ENCODE data around the gene ALDH3A2.

ALDH3A2 gene

DNA sequence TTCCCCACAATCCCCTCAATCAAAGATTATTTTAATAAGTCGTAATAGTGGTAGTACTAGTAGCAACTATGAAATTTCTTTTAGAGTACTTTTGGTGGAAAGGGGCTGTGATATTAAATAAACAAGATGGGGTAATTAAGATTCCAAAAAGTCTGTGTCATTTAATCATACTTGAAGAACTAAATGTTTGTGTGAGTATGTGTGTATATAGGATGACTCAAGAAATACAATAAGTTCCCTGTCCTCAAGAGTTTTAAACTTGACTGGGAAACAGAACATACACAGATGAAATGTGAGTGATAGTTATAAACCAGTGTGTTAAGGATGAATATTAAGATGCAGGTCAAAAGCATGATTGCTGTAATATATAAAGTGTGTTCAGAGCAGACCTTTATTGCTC lies 2.3 kb downstream of the ALDH3A2 start:
- Histone ChIP-seq H3K27me3 (ENCODE audit: insufficient read depth, low read depth) (no peaks in the 10 kb centered on the region), H4K20me1 (ENCODE audit: insufficient read depth) (no peaks in the 10 kb centered on the region), H3K27ac (no peak overlapping the region), H3K4me2 (no peak overlapping the region), H3K9ac (no peak overlapping the region), H3K4me1 (ENCODE audit: low read depth, poor library complexity, severe bottlenecking) (peaks cover 26% of the 10 kb centered on the region), H2AFZ (ENCODE audit: low read depth) (no peak overlapping the region), H3K79me2 (ENCODE audit: insufficient read depth, low read depth) (peaks cover 22% of the 10 kb centered on the region; the same call in 1 of the 2 replicates), H3K4me3 (IDR thresholded peaks at IDR 0.05; ENCODE audit: insufficient read depth, low read depth, low read length) (no peak overlapping the region), H3K36me3 (ENCODE audit: insufficient read depth) (no peaks in the 10 kb centered on the region)
- TF ChIP-seq, protein P1, sequence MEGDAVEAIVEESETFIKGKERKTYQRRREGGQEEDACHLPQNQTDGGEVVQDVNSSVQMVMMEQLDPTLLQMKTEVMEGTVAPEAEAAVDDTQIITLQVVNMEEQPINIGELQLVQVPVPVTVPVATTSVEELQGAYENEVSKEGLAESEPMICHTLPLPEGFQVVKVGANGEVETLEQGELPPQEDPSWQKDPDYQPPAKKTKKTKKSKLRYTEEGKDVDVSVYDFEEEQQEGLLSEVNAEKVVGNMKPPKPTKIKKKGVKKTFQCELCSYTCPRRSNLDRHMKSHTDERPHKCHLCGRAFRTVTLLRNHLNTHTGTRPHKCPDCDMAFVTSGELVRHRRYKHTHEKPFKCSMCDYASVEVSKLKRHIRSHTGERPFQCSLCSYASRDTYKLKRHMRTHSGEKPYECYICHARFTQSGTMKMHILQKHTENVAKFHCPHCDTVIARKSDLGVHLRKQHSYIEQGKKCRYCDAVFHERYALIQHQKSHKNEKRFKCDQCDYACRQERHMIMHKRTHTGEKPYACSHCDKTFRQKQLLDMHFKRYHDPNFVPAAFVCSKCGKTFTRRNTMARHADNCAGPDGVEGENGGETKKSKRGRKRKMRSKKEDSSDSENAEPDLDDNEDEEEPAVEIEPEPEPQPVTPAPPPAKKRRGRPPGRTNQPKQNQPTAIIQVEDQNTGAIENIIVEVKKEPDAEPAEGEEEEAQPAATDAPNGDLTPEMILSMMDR (conservative IDR thresholded peaks at IDR 0.05; ENCODE audit: low read depth, low read length) = no peak

DNA sequence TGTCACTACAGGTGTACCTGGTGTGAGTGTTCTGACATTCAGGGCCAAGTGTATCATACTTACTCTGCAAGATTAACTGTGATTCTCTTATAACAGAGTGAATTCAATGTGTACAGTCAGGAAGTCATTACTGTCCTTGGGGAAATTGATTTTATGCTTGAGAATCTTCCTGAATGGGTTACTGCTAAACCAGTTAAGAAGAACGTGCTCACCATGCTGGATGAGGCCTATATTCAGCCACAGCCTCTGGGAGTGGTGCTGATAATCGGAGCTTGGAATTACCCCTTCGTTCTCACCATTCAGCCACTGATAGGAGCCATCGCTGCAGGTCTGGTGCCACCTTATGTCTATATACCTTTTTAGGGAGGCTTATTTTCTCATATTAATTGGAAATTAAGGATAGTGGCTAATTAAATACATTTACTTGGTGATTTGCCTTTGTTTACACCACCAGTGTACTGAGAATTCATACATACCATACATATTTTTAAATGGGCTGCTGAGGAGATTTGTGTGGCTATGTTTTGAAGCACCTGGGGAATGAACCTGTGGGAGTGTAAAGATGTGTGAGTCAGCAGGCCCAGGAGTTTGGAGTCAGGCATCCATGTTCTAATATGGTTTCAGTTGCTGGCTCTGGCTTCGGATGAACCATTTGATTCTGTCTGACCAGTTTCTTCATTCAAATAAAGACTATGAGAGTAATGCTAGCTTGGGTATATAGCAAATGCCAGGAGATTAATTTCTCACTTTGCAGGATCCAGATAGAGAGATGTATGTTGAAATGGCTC lies 3.1 kb downstream of the ALDH3A2 start:
- Histone ChIP-seq H3K4me3 (IDR thresholded peaks at IDR 0.05; ENCODE audit: insufficient read depth, low read depth, low read length) (no peak overlapping the region), H3K79me2 (ENCODE audit: insufficient read depth, low read depth) (peaks cover 22% of the 10 kb centered on the region; the same call in 1 of the 2 replicates), H3K27me3 (ENCODE audit: insufficient read depth, low read depth) (no peaks in the 10 kb centered on the region), H3K36me3 (ENCODE audit: insufficient read depth) (no peaks in the 10 kb centered on the region), H3K4me1 (ENCODE audit: low read depth, poor library complexity, severe bottlenecking) (peaks cover 18% of the 10 kb centered on the region), H3K27ac (no peak overlapping the region), H3K9ac (no peak overlapping the region), H2AFZ (ENCODE audit: low read depth) (no peak overlapping the region), H4K20me1 (ENCODE audit: insufficient read depth) (no peaks in the 10 kb centered on the region), H3K4me2 (no peak overlapping the region)
- TF ChIP-seq, protein P1 (conservative IDR thresholded peaks at IDR 0.05; ENCODE audit: low read depth, low read length) = no peak

DNA sequence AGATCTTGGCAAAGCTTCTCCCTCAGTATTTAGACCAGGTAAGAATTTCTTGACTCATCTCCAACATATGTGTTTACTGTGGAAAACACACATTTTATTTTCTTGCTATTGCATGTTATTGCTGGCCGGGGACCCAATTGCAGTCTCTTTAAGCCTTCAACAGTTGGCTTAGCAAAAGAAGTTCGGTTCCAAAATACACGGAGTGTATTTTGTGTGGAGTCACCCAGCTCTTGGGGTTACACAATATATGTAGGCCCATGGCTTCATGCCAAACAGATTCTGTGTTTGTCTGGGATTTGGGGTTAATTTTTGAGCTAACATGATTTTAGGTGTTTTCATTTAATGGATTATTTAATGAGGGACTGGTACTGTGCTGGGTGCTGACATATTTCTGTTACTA lies 4.0 kb downstream of the ALDH3A2 start:
- H3K4me2 ChIP-seq = no peak overlapping the region
- H2AFZ ChIP-seq (ENCODE audit: low read depth) = no peak overlapping the region
- no peak overlapping the region for H3K9ac ChIP-seq
- H3K27me3 ChIP-seq (ENCODE audit: insufficient read depth, low read depth) = no peaks in the 10 kb centered on the region
- H3K36me3 ChIP-seq (ENCODE audit: insufficient read depth) = no peaks in the 10 kb centered on the region
- TF ChIP-seq, protein P1 (conservative IDR thresholded peaks at IDR 0.05; ENCODE audit: low read depth, low read length) = no peak
- H3K4me3 ChIP-seq (IDR thresholded peaks at IDR 0.05; ENCODE audit: insufficient read depth, low read depth, low read length) = no peak overlapping the region
- H3K79me2 ChIP-seq (ENCODE audit: insufficient read depth, low read depth) = peaks cover 22% of the 10 kb centered on the region; the same call in 1 of the 2 replicates
- H3K27ac ChIP-seq = no peak overlapping the region
- no peaks in the 10 kb centered on the region for H4K20me1 ChIP-seq (ENCODE audit: insufficient read depth)
- peaks cover 8% of the 10 kb centered on the region for H3K4me1 ChIP-seq (ENCODE audit: low read depth, poor library complexity, severe bottlenecking)

DNA sequence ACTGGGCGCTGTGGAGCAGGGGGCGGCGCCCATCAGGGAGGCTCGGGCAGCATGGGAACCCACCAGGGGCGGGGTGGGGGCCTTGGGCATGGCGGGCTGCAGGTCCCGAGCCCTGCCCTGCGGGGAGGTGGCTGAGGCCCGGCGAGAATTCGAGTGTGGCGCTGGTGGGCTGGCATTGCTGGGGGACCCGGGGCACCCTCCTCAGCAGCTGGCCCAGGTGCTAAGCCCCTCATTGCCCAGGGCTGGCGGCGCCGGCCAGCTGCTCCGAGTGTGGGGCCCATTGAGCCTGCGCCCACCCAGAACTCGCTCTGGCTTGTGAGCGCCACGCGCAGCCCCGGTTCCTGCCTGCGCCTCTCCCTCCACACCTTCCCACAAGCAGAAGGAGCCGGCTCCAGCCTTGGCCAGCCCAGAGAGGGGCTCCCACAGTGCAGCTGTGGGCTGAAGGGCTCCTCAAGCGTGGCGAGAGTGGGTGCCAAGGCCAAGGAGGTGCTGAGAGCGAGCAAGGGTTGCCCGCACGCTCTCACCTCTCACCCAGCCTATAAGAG lies 5.9 kb downstream of the ALDH3A2 start:
- no peaks in the 10 kb centered on the region for H3K27me3 ChIP-seq (ENCODE audit: insufficient read depth, low read depth)
- H3K4me3 ChIP-seq (IDR thresholded peaks at IDR 0.05; ENCODE audit: insufficient read depth, low read depth, low read length) = no peak overlapping the region
- no peaks in the 10 kb centered on the region for H3K36me3 ChIP-seq (ENCODE audit: insufficient read depth)
- no peak overlapping the region for H3K9ac ChIP-seq
- H2AFZ ChIP-seq (ENCODE audit: low read depth) = no peak overlapping the region
- H4K20me1 ChIP-seq (ENCODE audit: insufficient read depth) = no peaks in the 10 kb centered on the region
- TF ChIP-seq, protein P1 (conservative IDR thresholded peaks at IDR 0.05; ENCODE audit: low read depth, low read length) = no peak
- no peak overlapping the region for H3K27ac ChIP-seq
- H3K4me2 ChIP-seq = no peak overlapping the region
- peaks cover 7% of the 10 kb centered on the region for H3K4me1 ChIP-seq (ENCODE audit: low read depth, poor library complexity, severe bottlenecking)
- peaks cover 20% of the 10 kb centered on the region; the same call in 1 of the 2 replicates for H3K79me2 ChIP-seq (ENCODE audit: insufficient read depth, low read depth)

Measured in KMS-11 (cell line).